Measurements from ENCODE around the gene ADCY4.
"Not testable (repeated sequence)": the region's sequence is repeated elsewhere in the genome, so short reads cannot be mapped to it uniquely, and the experiment has no call there.

- TF ChIP-seq CTCF (IDR thresholded peaks at IDR 0.05; ENCODE audit: insufficient read depth, low read length); POLR2AphosphoS5 (IDR thresholded peaks at IDR 0.05; ENCODE audit: low read depth); GABPA (IDR thresholded peaks at IDR 0.05; ENCODE audit: low read depth); REST (IDR thresholded peaks at IDR 0.05; ENCODE audit: insufficient replicate concordance, low read depth): not testable (repeated sequence)
Measured at GRCh38 chr14:24371605-24372004, 36.7 kb upstream of the ADCY4 start.

Data from HL-60 (cell line).